ENCODE data around the gene CLEC16A.

DNA sequence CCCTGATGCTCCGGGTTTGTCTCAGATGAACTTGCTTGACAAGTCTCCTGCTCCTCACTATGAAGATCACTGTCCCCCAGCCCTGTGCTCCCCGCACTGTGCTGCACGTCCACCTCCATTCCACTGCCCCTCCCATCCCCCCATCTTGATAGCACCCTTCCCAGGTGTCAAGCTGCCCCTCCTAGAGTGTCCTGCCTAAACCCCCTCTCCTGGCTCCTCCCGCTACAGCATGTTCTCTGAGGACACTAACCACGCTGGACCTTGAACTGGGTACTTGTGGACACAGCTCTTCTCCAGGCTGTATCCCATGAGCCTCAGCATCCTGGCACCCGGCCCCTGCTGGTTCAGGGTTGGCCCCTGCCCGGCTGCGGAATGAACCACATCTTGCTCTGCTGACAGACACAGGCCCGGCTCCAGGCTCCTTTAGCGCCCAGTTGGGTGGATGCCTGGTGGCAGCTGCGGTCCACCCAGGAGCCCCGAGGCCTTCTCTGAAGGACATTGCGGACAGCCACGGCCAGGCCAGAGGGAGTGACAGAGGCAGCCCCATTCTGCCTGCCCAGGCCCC is 20.6 kb upstream of the CLEC16A start:
- TF ChIP-seq CTCF (IDR thresholded peaks at IDR 0.05; ENCODE audit: insufficient read depth, low read length): no peak
- TF ChIP-seq, protein P1, sequence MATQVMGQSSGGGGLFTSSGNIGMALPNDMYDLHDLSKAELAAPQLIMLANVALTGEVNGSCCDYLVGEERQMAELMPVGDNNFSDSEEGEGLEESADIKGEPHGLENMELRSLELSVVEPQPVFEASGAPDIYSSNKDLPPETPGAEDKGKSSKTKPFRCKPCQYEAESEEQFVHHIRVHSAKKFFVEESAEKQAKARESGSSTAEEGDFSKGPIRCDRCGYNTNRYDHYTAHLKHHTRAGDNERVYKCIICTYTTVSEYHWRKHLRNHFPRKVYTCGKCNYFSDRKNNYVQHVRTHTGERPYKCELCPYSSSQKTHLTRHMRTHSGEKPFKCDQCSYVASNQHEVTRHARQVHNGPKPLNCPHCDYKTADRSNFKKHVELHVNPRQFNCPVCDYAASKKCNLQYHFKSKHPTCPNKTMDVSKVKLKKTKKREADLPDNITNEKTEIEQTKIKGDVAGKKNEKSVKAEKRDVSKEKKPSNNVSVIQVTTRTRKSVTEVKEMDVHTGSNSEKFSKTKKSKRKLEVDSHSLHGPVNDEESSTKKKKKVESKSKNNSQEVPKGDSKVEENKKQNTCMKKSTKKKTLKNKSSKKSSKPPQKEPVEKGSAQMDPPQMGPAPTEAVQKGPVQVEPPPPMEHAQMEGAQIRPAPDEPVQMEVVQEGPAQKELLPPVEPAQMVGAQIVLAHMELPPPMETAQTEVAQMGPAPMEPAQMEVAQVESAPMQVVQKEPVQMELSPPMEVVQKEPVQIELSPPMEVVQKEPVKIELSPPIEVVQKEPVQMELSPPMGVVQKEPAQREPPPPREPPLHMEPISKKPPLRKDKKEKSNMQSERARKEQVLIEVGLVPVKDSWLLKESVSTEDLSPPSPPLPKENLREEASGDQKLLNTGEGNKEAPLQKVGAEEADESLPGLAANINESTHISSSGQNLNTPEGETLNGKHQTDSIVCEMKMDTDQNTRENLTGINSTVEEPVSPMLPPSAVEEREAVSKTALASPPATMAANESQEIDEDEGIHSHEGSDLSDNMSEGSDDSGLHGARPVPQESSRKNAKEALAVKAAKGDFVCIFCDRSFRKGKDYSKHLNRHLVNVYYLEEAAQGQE (IDR thresholded peaks at IDR 0.05; ENCODE audit: insufficient replicate concordance, low read depth): no peak
- TF ChIP-seq POLR2AphosphoS5 (IDR thresholded peaks at IDR 0.05; ENCODE audit: low read depth): no peak
- TF ChIP-seq GABPA (IDR thresholded peaks at IDR 0.05; ENCODE audit: low read depth): no peak

Data from HL-60 (cell line).